Naive thymus-derived CD8-positive, alpha-beta T cell (primary cell): ENCODE results near the gene FBXW9. TPM values are rescaled to one million over a fixed set of nuclear protein-coding genes. Genes with fewer than 3 reads are reported as not detected.
"Not testable (repeated sequence)": the region's sequence is repeated elsewhere in the genome, so short reads cannot be mapped to it uniquely, and the experiment has no call there.

Experiments
- ATAC-seq, 2 donors: fragments of 150-1000 bp; cut with Tn5 transposase in 1 of 2; sonication (Bioruptor Pico), chemical (Tn5 transposase) in 1 of 2; 1 replicate in 1 of 2; 2 replicates in 1 of 2; pipeline ENCODE4 v1.10.0; 2021; ENCODE audit warnings: mild to moderate bottlenecking in 2 of 2, moderate library complexity in 2 of 2
- POLR2A ChIA-PET: fragments of 350-600 bp; sonication (Branson Sonifier 250); formaldehyde crosslinking; loops from one replicate; lab custom pipeline; 2021; ENCODE audit warnings: antibody characterized with exemption; lab: Charles Lee
- DNase-seq, 10 donors: peaks; one replicate each; pipeline versions ENCODE4 v3.0.0 to v3.0.0-alpha.2; 2020 to 2022
- H3K27ac Mint-ChIP-seq, 10 donors: one replicate each; pipeline ENCODE4 v1.8.0; 2020 to 2022; ENCODE audit warnings: mild to moderate bottlenecking in 10 of 10, mixed read lengths in 10 of 10, moderate library complexity in 4 of 10, inconsistent platforms in 1 of 10
- H3K27me3 Mint-ChIP-seq, 5 donors: one replicate each; pipeline ENCODE4 v1.8.0; 2021 to 2022; ENCODE audit warnings: mixed read lengths in 5 of 5
- H3K36me3 Mint-ChIP-seq, 3 donors: one replicate each; pipeline ENCODE4 v1.8.0; 2020 to 2022; ENCODE audit warnings: mixed read lengths in 3 of 3, mild to moderate bottlenecking in 2 of 3, inconsistent platforms in 1 of 3
- H3K4me1 Mint-ChIP-seq, 4 donors: one replicate each; pipeline ENCODE4 v1.8.0; 2021 to 2022; ENCODE audit warnings: mixed read lengths in 4 of 4
- H3K4me3 Mint-ChIP-seq, 10 donors: one replicate each; pipeline ENCODE4 v1.8.0; 2020 to 2022; ENCODE audit warnings: mild to moderate bottlenecking in 10 of 10, mixed read lengths in 10 of 10, moderate library complexity in 6 of 10, inconsistent platforms in 1 of 10
- H3K9me3 Mint-ChIP-seq, 9 donors: one replicate each; pipeline ENCODE4 v1.8.0; 2020 to 2022; ENCODE audit warnings: mixed read lengths in 9 of 9, mild to moderate bottlenecking in 3 of 9, inconsistent platforms in 1 of 9, moderate library complexity in 1 of 9
- polyA plus RNA-seq, 3 donors: library from polyadenylated mRNA; unstranded; fragments of 300-500 nt; fragmentation: Illumina TruSeq; gene quantifications; one replicate each; pipeline ENCODE4 v1.2.3, GENCODE V29; 2021
- total RNA-seq, 8 experiments: library from RNA in 2 of 8; stranded (reverse) in 2 of 8; gene quantifications; one replicate each; pipeline ENCODE4 v1.2.3 and lab custom pipeline; 2021 to 2026

Gene FBXW9
- total and polyA plus RNA-seq, 5 experiments from 2014 or later = 2.8 to 5.7 (median 4.3) TPM

DNA sequence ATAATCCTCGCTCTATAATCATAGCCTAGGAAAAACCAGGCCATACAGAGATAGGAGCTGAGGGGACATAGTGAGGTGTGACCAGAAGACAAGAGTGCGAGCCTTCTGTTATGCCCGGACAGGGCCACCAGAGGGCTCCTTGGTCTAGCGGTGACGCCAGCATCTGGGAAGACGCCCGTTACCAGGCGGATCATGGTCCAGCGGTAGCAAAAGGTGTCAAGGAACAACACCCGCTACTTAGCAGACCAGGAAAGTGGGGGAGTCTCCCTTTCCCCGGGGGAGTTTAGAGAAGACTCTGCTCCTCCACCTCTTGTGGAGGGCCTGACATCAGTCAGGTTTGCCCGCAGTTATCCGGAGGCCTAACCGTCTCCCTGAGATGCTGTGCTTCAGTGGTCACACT lies 15.6 kb upstream of the FBXW9 start:
- H3K4me1 Mint-ChIP-seq, POLR2A ChIA-PET: not testable (repeated sequence)

DNA sequence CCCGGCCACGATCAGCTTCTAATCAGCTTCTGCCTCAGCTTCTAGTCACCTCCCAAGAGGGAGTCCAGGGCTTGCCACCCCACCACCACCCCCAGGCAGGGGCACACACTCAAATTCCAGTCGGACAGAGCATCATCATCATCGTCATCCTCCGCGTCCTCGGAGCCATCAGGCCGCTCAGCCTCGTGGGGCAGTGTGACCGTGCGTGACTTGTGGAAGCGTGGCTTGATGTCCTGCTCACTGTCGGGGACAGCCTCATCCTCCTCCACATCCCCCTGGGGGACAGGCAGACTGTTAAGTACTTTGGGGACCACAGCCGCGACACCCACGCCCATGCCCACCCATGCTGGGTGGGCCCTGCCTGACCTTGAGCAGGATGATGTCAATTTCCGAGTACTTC lies 14.8 kb upstream of the FBXW9 start:
- ATAC-seq = no peak
- POLR2A ChIA-PET = no interaction called here
- no peaks in the 10 kb centered on the region for H3K9me3 Mint-ChIP-seq
- H3K4me1 Mint-ChIP-seq = peaks cover 0 to 3% (median under 1%) of the 10 kb centered on the region in 4 donors
- no peak for DNase-seq
- no peak overlapping the region for H3K27ac Mint-ChIP-seq
- no peaks in the 10 kb centered on the region for H3K27me3 Mint-ChIP-seq
- H3K36me3 Mint-ChIP-seq = peaks cover 0 to 74% (median 6%) of the 10 kb centered on the region in 3 donors
- no peak overlapping the region for H3K4me3 Mint-ChIP-seq

More for the DNA sequence above, 15.6 kb upstream of the FBXW9 start:
- H3K27me3 Mint-ChIP-seq, H3K9me3 Mint-ChIP-seq, H3K4me3 Mint-ChIP-seq, ATAC-seq: not testable (repeated sequence)
- peak in 1 of 10 donors; percentile 4 for DNase-seq
- peak overlapping the region in 1 of 10 donors; percentile 43 for H3K27ac Mint-ChIP-seq
- H3K36me3 Mint-ChIP-seq = peaks cover 0 to 73% (median 6%) of the 10 kb centered on the region in 3 donors

DNA sequence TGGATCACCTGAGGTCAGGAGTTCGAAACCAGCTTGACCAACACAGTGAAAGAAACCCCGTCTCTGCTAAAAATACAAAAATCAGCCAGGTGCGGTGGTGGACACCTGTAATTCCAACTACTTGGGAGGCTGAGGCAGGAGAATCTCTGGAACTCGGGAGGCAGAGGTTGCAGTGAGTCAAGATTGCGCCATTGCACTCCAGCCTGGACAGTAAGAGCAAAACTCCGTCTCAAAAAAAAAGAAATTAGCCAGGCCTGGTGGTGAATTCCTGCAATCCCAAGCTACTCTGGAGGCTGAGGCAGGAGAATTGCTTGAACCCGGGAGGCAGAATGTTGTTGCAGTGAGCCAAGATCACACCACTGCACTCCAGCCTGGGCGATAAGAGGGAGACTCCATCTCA lies 12.2 kb upstream of the FBXW9 start:
- H3K36me3 Mint-ChIP-seq = peaks cover 0 to 74% (median 9%) of the 10 kb centered on the region in 3 donors
- POLR2A ChIA-PET = interaction anchor here (0.6 kb wide), 2 partner anchors 9 to 12 kb away, joined by 3 to 4 read pairs; partner anchors contain the start of gene FBXW9
- ATAC-seq = no peak

DNA sequence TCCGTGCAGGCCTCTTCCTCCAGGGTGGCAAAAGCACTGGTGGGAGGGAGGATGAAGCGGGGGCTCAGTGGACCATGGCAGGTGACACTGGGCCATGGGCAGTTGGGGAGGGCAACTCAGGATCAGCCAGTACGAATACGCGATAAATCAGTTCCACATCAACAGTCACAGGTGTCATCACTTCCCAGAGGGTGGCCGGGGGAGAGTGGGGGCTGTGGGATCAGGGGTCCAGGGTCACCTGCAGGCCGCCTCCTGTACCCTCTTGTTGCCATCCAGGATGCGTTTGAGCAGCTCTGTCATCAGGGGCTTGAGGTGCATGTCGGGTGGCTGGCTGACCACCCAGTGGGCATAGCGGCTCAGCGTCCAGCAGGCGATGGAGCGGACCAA lies 9.9 kb upstream of the FBXW9 start:
- no peak overlapping the region for H3K4me3 Mint-ChIP-seq
- POLR2A ChIA-PET = interaction anchor here (0.9 kb wide), 1 partner anchor 10 kb away, joined by 4 read pairs; the partner anchor contains the start of gene FBXW9
- no peak for ATAC-seq
- DNase-seq = peak in 1 of 10 donors; percentile 57
- no peaks in the 10 kb centered on the region for H3K27me3 Mint-ChIP-seq
- peaks cover 0 to 2% (median 0%) of the 10 kb centered on the region in 4 donors for H3K4me1 Mint-ChIP-seq
- peak overlapping the region in 1 of 10 donors; percentile 34 for H3K27ac Mint-ChIP-seq
- no peaks in the 10 kb centered on the region for H3K9me3 Mint-ChIP-seq
- H3K36me3 Mint-ChIP-seq = peaks cover 0 to 76% (median 15%) of the 10 kb centered on the region in 3 donors

More for the DNA sequence above, 12.2 kb upstream of the FBXW9 start:
- no peak overlapping the region for H3K27ac Mint-ChIP-seq
- H3K4me3 Mint-ChIP-seq = no peak overlapping the region
- peaks cover 0 to 3% (median 0%) of the 10 kb centered on the region in 4 donors for H3K4me1 Mint-ChIP-seq
- DNase-seq = no peak
- no peaks in the 10 kb centered on the region for H3K9me3 Mint-ChIP-seq
- H3K27me3 Mint-ChIP-seq = no peaks in the 10 kb centered on the region

DNA sequence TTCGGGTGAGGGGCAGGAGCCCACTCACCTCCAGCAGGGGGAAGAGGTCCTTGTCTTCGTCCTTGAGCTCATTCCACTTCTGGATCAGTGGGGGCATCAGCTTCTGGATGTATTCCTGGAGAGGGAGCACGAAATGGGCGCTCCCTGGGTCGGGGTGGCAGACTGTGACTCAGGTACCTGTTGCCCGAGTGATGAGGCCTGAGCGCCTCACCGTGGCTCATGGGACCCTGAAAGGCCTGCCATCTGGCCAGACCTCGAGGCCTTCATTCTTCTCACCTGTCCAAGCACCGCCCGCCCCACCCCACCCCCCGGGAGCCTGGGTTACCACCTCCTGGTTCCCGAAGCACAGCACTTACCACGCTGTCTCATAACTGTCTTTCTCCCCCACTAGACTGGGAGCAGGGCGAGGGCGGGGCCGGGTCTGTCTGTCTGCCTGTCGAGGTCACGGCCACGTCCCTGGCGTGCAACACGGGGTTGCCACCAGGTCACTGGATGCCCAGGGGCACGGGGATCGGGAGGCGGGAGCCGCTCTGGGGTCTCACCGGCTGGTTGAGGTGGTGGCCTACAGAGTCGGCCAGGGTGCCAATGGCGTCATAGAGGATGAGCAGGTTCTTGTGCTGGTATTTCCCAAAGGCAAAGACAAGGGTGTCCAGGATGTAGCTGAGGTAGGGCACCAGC lies 9.4 kb upstream of the FBXW9 start:
- peaks cover 0 to 76% (median 15%) of the 10 kb centered on the region in 3 donors for H3K36me3 Mint-ChIP-seq
- peak overlapping the region in 2 of 10 donors; percentile 34 to 62 for H3K27ac Mint-ChIP-seq
- ATAC-seq = no peak
- H3K9me3 Mint-ChIP-seq = no peaks in the 10 kb centered on the region
- DNase-seq = peak in 1 of 10 donors; percentile 40
- POLR2A ChIA-PET = no interaction called here
- peaks cover 0 to 2% (median 0%) of the 10 kb centered on the region in 4 donors for H3K4me1 Mint-ChIP-seq
- no peak overlapping the region for H3K4me3 Mint-ChIP-seq
- no peaks in the 10 kb centered on the region for H3K27me3 Mint-ChIP-seq

DNA sequence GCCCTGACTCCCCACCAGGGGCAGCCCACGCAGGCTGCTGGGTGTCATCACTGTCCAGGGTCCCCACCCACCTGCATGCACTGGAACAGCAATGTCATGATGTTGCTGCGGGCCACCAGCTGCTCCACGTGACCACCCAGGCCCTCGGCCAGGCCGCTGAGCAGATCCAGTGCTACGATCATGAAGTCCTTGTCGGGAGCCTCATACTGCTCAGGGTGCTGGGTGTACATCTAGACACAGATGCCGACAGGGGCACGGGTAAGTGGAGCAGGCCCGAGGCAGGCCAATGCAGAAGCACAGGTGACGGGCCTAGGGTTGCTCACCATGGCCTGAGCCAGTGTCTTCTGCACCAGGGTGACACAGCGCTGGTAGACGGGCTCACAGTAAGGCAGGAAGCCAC lies 8.7 kb upstream of the FBXW9 start:
- Mint-ChIP-seq H3K27ac (no peak overlapping the region), H3K9me3 (no peaks in the 10 kb centered on the region), H3K27me3 (no peaks in the 10 kb centered on the region), H3K4me1 (peaks cover 0 to 2% (median 0%) of the 10 kb centered on the region in 4 donors), H3K4me3 (no peak overlapping the region), H3K36me3 (peaks cover 0 to 72% (median 12%) of the 10 kb centered on the region in 3 donors)
- POLR2A ChIA-PET = no interaction called here
- ATAC-seq (no peak), DNase-seq (no peak)

DNA sequence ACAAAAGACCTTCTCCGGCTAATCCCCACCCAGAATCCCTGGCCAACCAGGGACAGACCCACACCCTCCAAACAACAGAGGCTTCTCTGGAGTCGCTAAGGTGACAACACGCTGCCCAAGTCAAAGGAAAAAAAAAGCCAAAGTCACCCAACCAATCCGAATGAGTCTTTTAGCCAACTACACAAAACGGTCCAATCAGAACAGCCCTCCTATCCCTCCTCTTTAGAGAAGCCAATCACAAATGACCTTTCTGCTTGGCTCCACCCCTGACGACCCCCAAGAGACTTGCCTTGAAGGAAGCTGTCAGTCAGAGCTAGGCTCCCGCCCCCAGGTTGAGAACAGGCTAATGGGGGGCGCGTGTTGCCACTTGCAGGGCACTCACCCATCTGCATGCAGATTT lies 6.6 kb upstream of the FBXW9 start:
- Mint-ChIP-seq H3K36me3 (peaks cover 0 to 56% (median 12%) of the 10 kb centered on the region in 3 donors), H3K9me3 (no peaks in the 10 kb centered on the region), H3K4me1 (peaks cover 0 to 4% (median 2%) of the 10 kb centered on the region in 4 donors), H3K27ac (peak overlapping the region in 1 of 10 donors; percentile 35), H3K4me3 (peak overlapping the region in 1 of 10 donors; percentile 14), H3K27me3 (no peaks in the 10 kb centered on the region)
- ATAC-seq = peak in 1 of 2 donors; percentile 42
- POLR2A ChIA-PET = no interaction called here
- peak in 2 of 10 donors; percentile 21 to 31 for DNase-seq

DNA sequence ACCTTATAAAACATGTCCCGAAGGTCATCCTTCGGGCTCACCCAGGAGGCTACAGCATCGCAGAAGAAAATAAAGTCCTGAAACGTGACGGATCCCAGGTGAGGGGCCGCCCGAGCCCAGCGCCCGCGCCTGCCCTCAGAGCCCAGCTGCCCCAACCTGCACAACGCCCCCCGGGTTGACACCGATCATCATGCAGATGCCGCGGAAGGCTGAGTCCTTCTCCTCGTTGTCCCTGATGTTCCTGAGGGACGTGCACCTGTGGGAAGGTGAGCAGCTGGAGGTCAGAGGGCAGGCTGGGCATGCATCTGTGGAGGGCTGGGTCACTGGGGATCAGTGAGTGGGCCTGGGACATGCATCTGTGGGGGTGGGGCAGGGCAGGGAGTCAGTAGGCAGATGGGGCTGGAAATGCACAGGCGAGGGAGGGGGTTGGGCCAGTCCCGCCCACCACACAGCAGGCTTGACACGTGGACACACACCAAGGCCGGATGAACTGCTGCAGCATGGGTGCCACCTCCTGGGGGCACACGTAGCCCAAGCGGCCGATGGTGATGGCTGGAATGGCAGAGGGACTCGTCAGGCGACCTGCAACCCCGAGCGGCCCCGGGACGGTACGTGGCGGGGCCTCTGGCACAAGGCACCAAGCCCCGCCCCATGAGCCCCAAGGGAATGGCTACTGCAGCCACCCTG lies 5.3 kb upstream of the FBXW9 start:
- POLR2A ChIA-PET = no interaction called here
- H3K4me3 Mint-ChIP-seq = no peak overlapping the region
- H3K9me3 Mint-ChIP-seq = no peaks in the 10 kb centered on the region
- DNase-seq = no peak
- ATAC-seq = no peak
- H3K36me3 Mint-ChIP-seq = peaks cover 0 to 48% (median 12%) of the 10 kb centered on the region in 3 donors
- H3K4me1 Mint-ChIP-seq = peaks cover 1 to 6% (median 5%) of the 10 kb centered on the region in 4 donors
- H3K27ac Mint-ChIP-seq = no peak overlapping the region
- no peaks in the 10 kb centered on the region for H3K27me3 Mint-ChIP-seq

DNA sequence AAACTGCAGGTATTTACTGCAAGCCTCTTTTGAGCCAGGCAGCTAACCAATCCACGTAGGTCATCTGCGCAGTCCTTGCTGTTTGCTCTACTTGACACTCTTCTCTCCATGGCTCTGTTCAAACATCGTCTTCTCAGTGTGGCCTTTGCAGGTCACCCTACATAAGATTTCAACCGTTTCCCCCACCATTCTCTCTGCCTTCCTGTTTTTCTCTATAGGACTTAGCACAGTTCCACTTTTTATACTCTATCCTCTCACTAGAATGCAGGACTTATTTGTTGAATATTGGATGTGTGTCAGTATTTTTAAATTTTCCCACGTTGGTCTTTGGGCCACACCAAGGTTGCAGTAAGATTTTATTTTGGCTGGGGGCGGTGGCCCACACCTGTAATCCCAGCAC lies 1.7 kb upstream of the FBXW9 start:
- POLR2A ChIA-PET = no interaction called here
- ATAC-seq (no peak), DNase-seq (no peak)
- peak overlapping the region in 8 of 10 donors; percentile 65 to 87 (median 83) for H3K27ac Mint-ChIP-seq
- H3K4me1 Mint-ChIP-seq = peaks cover 5 to 19% (median 8%) of the 10 kb centered on the region in 4 donors
- H3K9me3 Mint-ChIP-seq = no peaks in the 10 kb centered on the region
- peak overlapping the region; percentile 34 to 88 (median 74) for H3K4me3 Mint-ChIP-seq
- H3K36me3 Mint-ChIP-seq = peaks cover 0 to 23% (median 3%) of the 10 kb centered on the region in 3 donors
- H3K27me3 Mint-ChIP-seq = no peaks in the 10 kb centered on the region

DNA sequence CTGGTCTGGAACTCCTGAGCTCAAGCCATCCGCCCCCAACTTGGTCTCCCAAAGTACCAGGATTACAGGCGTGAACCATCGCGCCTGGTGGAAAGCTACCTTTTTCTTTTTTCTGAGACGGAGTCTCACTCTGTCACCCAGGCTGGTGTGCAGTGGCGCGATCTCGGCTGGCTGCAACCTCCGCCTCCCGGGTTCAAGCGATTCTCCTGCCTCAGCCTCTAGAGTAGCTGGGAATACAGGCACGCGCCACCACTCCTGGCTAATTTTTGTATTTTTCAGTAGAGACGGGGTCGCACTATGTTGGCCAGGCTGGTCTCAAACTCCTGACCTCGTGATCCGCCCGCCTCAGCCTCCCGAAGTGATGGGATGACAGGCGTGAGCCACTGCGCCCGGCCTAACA lies 994 bp upstream of the FBXW9 start:
- DNase-seq, H3K27me3 Mint-ChIP-seq, ATAC-seq, H3K9me3 Mint-ChIP-seq: not testable (repeated sequence)
- peaks cover 4 to 19% (median 8%) of the 10 kb centered on the region in 4 donors for H3K4me1 Mint-ChIP-seq
- peak overlapping the region in 6 of 10 donors; percentile 32 to 99 (median 78) for H3K27ac Mint-ChIP-seq
- peak overlapping the region in 7 of 10 donors; percentile 19 to 88 (median 34) for H3K4me3 Mint-ChIP-seq
- H3K36me3 Mint-ChIP-seq = peaks cover 0 to 17% (median 0%) of the 10 kb centered on the region in 3 donors
- POLR2A ChIA-PET = interaction anchor here (0.9 to 3.2 kb wide), 7 partner anchors 16 to 96 kb away, joined by 3 to 19 read pairs (median 5); partner anchors contain the start of genes DHPS, JUNB and TRIR

DNA sequence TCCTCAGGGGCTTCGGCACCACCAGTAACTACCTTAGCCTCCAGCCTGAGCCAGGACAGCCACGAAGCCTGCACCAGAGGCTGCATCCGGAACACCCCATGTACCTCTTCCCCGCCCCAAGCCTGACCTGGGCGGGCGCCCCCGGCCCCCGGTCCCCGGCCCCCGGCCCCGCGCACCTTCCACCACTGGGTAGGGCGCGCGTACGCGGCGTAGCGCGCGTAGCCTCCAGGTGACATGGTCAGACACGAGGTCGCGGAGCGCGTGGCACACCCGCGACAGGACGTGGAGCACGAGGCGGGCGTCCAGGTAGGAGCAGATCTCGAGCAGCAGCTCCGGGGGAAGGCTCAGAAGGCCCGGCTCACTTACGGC lies 450 bp downstream of the FBXW9 start:
- no peak for DNase-seq
- POLR2A ChIA-PET = interaction anchor here (0.8 to 3.2 kb wide), 14 partner anchors 10 to 195 kb away, joined by 3 to 19 read pairs (median 4); partner anchors contain the start of genes DHPS, GCDH, JUNB and TNPO2
- Mint-ChIP-seq H3K9me3 (no peaks in the 10 kb centered on the region), H3K27ac (peak overlapping the region in 7 of 10 donors; percentile 75 to 99 (median 98)), H3K4me1 (peaks cover 4 to 19% (median 8%) of the 10 kb centered on the region in 4 donors), H3K27me3 (no peaks in the 10 kb centered on the region), H3K36me3 (peaks cover 0 to 4% (median 0%) of the 10 kb centered on the region in 3 donors), H3K4me3 (peak overlapping the region; percentile 87 to 96 (median 92))
- peak; percentile 26 to 34 for ATAC-seq

DNA sequence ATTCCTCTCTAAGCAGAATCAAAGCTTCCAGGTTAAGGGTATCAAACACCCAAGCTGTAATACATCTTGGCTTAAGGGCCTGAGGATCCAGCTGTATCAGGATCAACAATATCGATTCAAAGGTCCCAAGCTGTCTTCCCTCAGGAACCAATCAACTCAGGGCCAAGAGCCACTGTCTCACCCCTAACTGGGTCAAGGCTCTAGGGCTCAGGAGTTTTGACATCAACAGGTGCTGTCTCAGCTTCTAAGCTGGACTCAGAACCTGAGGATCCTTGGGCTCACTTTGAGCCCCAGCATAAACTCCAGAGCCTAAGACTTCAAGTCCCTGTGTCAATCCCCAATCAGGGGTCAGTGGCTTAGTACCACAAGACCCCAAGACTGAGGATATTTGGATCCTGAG lies 917 bp downstream of the FBXW9 start:
- no peaks in the 10 kb centered on the region for H3K9me3 Mint-ChIP-seq
- DNase-seq (no peak), ATAC-seq (no peak)
- H3K27ac Mint-ChIP-seq = peak overlapping the region in 5 of 10 donors; percentile 75 to 86 (median 78)
- H3K4me1 Mint-ChIP-seq = peaks cover 4 to 19% (median 8%) of the 10 kb centered on the region in 4 donors
- POLR2A ChIA-PET = interaction anchor here (1.0 to 3.2 kb wide), 5 partner anchors 10 to 38 kb away, joined by 3 to 19 read pairs (median 8); partner anchors contain the start of gene DHPS
- no peaks in the 10 kb centered on the region for H3K36me3 Mint-ChIP-seq
- no peaks in the 10 kb centered on the region for H3K27me3 Mint-ChIP-seq
- peak overlapping the region; percentile 72 to 96 (median 88) for H3K4me3 Mint-ChIP-seq
